HepG2 (cell line): ENCODE results near the gene SPTB. TPM values are rescaled to one million over a fixed set of nuclear protein-coding genes. Genes with fewer than 3 reads are reported as not detected.

ENCODE experiments used
- ATAC-seq: fragments of 200-7000 bp; cut with Tn5 transposase; 3 replicates; pipeline ENCODE4 v1.9.1; 2020; ENCODE audit warnings: mild to moderate bottlenecking, moderate library complexity
- BruUV-seq: library from RNA; stranded (reverse); fragments of 400-500 nt; replicated peaks from 2 replicates; lab custom pipeline; 2021; lab: Mats Ljungman, UMichigan
- CTCF ChIA-PET: fragments of 300-600 bp; formaldehyde crosslinking; extraction: SDS; loops from one replicate; lab custom pipeline; 2021; ENCODE audit warnings: low total read pairs, inconsistent platforms, low intra/inter-chr PET ratio; lab: Yijun Ruan, JAX
- POLR2A ChIA-PET: fragments of 350-600 bp; sonication (Branson Sonifier 250); formaldehyde crosslinking; loops from one replicate; lab custom pipeline; 2020; ENCODE audit warnings: antibody characterized with exemption, inconsistent platforms; lab: Yijun Ruan, JAX
- DNase-seq: peaks from one replicate; pipeline ENCODE4 v3.0.0-alpha.2; 2015; ENCODE audit warnings: low spot score
- FAIRE-seq: peaks from 3 replicates; lab custom pipeline; 2011; peaks lifted over from hg19 to GRCh38; lab: Jason Lieb, UNC
- H2AFZ ChIP-seq: one replicate; pipeline ENCODE4 v1.6.1; 2011; ENCODE audit warnings: low read length, inconsistent platforms
- H3K27ac ChIP-seq: fragments of 300-600 bp; 3 replicates; pipeline ENCODE4 v1.8.0; 2011; ENCODE audit warnings: mixed run types, mild to moderate bottlenecking, mixed read lengths, low read length, inconsistent platforms; ENCODE audit not compliant: insufficient read depth; ENCODE audit errors: extremely low read length
- H3K27me3 ChIP-seq, 2 experiments: fragments of 200-600 bp in 1 of 2; 2 replicates in 1 of 2; 3 replicates in 1 of 2; pipeline versions ENCODE4 v1.6.0 to v1.8.0; 2011; ENCODE audit warnings: low read length in 2 of 2, mild to moderate bottlenecking in 2 of 2, moderate library complexity in 2 of 2, inconsistent platforms in 1 of 2; ENCODE audit not compliant: insufficient read depth in 2 of 2, control insufficient read depth in 1 of 2
- H3K36me3 ChIP-seq, 2 experiments: fragments of 200-600 bp in 1 of 2; replicated peaks in 1 of 2; 2 replicates in 1 of 2; 3 replicates in 1 of 2; pipeline versions ENCODE4 v1.5.1 to v1.8.0; 2011; ENCODE audit warnings: low read length in 2 of 2, inconsistent platforms in 1 of 2; ENCODE audit not compliant: insufficient read depth in 2 of 2, control insufficient read depth in 1 of 2
- H3K4me1 ChIP-seq: 2 replicates; pipeline ENCODE4 v1.5.1; 2012; ENCODE audit warnings: low read length, inconsistent platforms; ENCODE audit not compliant: insufficient read depth
- H3K4me2 ChIP-seq: 2 replicates; pipeline ENCODE4 v1.6.0; 2011; ENCODE audit warnings: low read depth, low read length, inconsistent platforms
- H3K4me3 ChIP-seq, 3 experiments: fragments of 200-600 bp in 1 of 3; sonication (generic), shearing (Covaris generic) in 1 of 3; replicated peaks in 1 of 3; 2 replicates each; pipeline ENCODE4 v1.5.1; 2011 to 2016; ENCODE audit warnings: low read length in 3 of 3, inconsistent platforms in 2 of 3, low read depth in 2 of 3, mild to moderate bottlenecking in 2 of 3, control low read depth in 1 of 3, mixed read lengths in 1 of 3; ENCODE audit not compliant: insufficient read depth in 1 of 3
- H3K79me2 ChIP-seq: one replicate; pipeline ENCODE4 v1.6.1; 2011; ENCODE audit warnings: low read length, inconsistent platforms; ENCODE audit not compliant: insufficient read depth
- H3K9ac ChIP-seq: 2 replicates; pipeline ENCODE4 v1.6.0; 2011; ENCODE audit warnings: mild to moderate bottlenecking, low read depth, low read length, inconsistent platforms; ENCODE audit not compliant: insufficient read depth
- H3K9me3 ChIP-seq: 2 replicates; pipeline ENCODE4 v1.5.1; 2012; ENCODE audit warnings: mild to moderate bottlenecking, low read length
- H4K20me1 ChIP-seq: 2 replicates; pipeline ENCODE4 v1.6.0; 2011; ENCODE audit warnings: inconsistent platforms, mild to moderate bottlenecking, low read length, moderate library complexity; ENCODE audit not compliant: insufficient read depth
- SMARCE1 ChIP-seq: fragments of 450-650 bp; IDR thresholded peaks from 2 replicates; pipeline ENCODE4 v1.6.1; 2017; ENCODE audit warnings: borderline replicate concordance
- THYN1 ChIP-seq: sonication (generic); formaldehyde crosslinking; IDR thresholded peaks from 2 replicates; pipeline ENCODE4 v1.8.1; 2023; ENCODE audit warnings: low read depth, mild to moderate bottlenecking, moderate library complexity, missing genetic modification reagents, borderline replicate concordance
- ZFY ChIP-seq: sonication (generic); formaldehyde crosslinking; IDR thresholded peaks from 2 replicates; pipeline ENCODE4 v1.4.0; 2020; ENCODE audit warnings: missing genetic modification reagents
- ZNF160 ChIP-seq: sonication (generic); formaldehyde crosslinking; IDR thresholded peaks from 2 replicates; pipeline ENCODE4 v1.8.0; 2022; ENCODE audit warnings: mild to moderate bottlenecking, inconsistent platforms, missing genetic modification reagents
- ZNF562 ChIP-seq: sonication (generic); formaldehyde crosslinking; IDR thresholded peaks from 2 replicates; pipeline ENCODE4 v1.8.0; 2022; ENCODE audit warnings: missing genetic modification reagents, borderline replicate concordance
- WGBS: methylation state at CpG from one replicate; pipeline ENCODE4 v1.1.6; 2017; ENCODE audit warnings: low lambda C conversion rate; 5-methylcytosine and 5-hydroxymethylcytosine counted together
- in situ Hi-C: cut with HindIII; loops from 2 replicates; pipeline ENCODE4 v1.10.0; 2017; ENCODE audit warnings: low pct_unique_long_range_greater_than_20kb; ENCODE audit not compliant: extremely low pct_ligation_motif_present
- intact Hi-C: fragments of 100-400 bp; cut with micrococcal nuclease; formaldehyde crosslinking; loops from one replicate; pipeline ENCODE4 v1.10.0; 2022; ENCODE audit not compliant: unreplicated experiment
- polyA plus RNA-seq, 8 experiments: library from polyadenylated mRNA; depleted of rRNA in 3 of 8; stranded (reverse) in 7 of 8; unstranded in 1 of 8; fragments of >200 nt; fragmentation: Illumina TruSeq in 4 of 8; extraction: Trizol in 4 of 8; gene quantifications; 2 replicates each; pipeline versions ENCODE4 v1.2.1 to v1.2.3, GENCODE V29; 2011 to 2016; ENCODE audit warnings: low read depth in 4 of 8, missing spikeins in 1 of 8, mixed read lengths in 1 of 8; ENCODE audit not compliant: insufficient read depth in 1 of 8
- total RNA-seq, 5 experiments: library from RNA; depleted of rRNA; stranded (reverse); fragments of >200 nt; fragmentation: Illumina TruSeq; extraction: Trizol; gene quantifications; 2 replicates each; pipeline ENCODE4 v1.2.3, GENCODE V29; 2016; ENCODE audit warnings: low read depth in 1 of 5
- TF ChIP-seq, protein P1 (sequence below): sonication (generic); formaldehyde crosslinking; IDR thresholded peaks from 2 replicates; pipeline ENCODE4 v1.5.0; 2020; ENCODE audit warnings: missing genetic modification reagents

SPTB gene
- total and polyA plus RNA-seq, 2 of the 13 experiments (the other 11 are each of a cell fraction or from before 2014, with no cell fraction given) = 0.01 to 0.02 TPM

DNA sequence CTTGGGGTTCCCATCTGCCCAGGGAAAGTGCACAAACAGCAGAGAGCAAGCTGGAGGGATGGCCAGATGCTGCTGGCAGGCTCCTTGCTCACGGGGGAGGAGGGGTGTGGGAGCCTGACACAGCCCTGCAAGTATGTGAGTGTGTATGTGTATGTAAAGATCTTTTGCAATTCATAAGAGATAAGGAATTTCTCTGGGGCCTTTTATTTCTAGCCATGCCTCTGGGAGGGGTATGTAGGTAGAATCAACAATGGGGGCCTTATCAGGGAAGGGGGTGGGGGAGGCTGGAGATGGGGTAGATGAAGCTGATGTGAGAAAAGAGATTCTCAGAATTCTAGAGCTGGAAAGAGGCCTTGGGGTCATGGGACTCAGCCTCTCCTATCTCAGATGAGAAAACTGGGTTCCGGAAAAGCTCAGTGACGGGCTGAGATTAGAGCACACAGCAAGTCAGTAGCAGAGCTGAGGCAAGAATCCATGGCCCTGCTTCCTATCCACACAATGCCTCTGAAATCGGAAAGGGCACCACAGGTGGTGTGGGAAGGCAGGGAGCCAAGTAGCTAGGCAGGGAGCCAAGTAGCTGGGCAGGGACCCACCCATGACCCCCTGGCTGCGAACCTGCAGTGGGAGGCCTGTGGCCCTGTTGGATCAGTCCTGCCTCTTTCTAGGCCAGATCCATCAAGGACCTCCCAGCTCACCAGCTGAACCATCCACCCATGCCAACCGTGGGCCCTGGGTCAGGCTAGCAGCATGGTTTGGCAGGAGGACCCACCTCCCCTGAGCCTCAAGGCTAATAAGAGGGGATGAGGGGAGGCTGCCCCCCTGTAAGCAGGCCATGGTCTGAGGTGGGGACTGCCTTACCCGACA lies 120.8 kb downstream of the SPTB start:
- ATAC-seq (no peak), FAIRE-seq (no peak), DNase-seq (peak; percentile 72)
- Histone ChIP-seq H3K4me1 (peaks cover 22% of the 10 kb centered on the region), H3K27me3 (peaks cover 8 to 45% of the 10 kb centered on the region in 2 experiments; a peak in 4 of 5 replicates), H3K9me3 (no peaks in the 10 kb centered on the region), H3K79me2 (no peaks in the 10 kb centered on the region), H3K27ac (no peak overlapping the region), H4K20me1 (no peaks in the 10 kb centered on the region), H3K4me2 (no peak overlapping the region), H3K4me3 (no peak overlapping the region), H3K36me3 (no peaks in the 10 kb centered on the region), H2AFZ (no peak overlapping the region), H3K9ac (no peak overlapping the region)
- WGBS = 17% methylated on average over 6 of the region's 7 CpGs
- BruUV-seq = no TSS peak
- CTCF ChIA-PET = no interaction called here
- POLR2A ChIA-PET = no interaction called here
- intact Hi-C loops (no loop called here), in situ Hi-C loops (loop anchor here (5.0 kb wide), 1 partner anchor 87 kb away; no protein-coding TSS in a partner anchor)
- no peak for TF ChIP-seq ZFY (CRISPR knock-in tag)
- no peak for TF ChIP-seq SMARCE1
- TF ChIP-seq ZNF160 (CRISPR knock-in tag) = no peak
- TF ChIP-seq, protein P1, sequence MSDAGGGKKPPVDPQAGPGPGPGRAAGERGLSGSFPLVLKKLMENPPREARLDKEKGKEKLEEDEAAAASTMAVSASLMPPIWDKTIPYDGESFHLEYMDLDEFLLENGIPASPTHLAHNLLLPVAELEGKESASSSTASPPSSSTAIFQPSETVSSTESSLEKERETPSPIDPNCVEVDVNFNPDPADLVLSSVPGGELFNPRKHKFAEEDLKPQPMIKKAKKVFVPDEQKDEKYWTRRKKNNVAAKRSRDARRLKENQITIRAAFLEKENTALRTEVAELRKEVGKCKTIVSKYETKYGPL = no peak
- no peak for TF ChIP-seq THYN1 (CRISPR knock-in tag)
- no peak for TF ChIP-seq ZNF562 (CRISPR knock-in tag)
